ENCODE measurements around the gene CHRNA4.

CHRNA4 gene

GRCh38 chr20:63331741-63332400, 29.3 kb downstream of the CHRNA4 start:
- no peak for DNase-seq

GRCh38 chr20:63330940-63331339, 30.2 kb downstream of the CHRNA4 start:
- no peak for DNase-seq

- DNase-seq: no peak
Observed at GRCh38 chr20:63330084-63330760, 30.9 kb downstream of the CHRNA4 start.

GRCh38 chr20:63329331-63330083, 31.6 kb downstream of the CHRNA4 start:
- DNase-seq: no peak

- no peak for DNase-seq
Observed at GRCh38 chr20:63328718-63329275, 32.4 kb downstream of the CHRNA4 start.

GRCh38 chr20:63328026-63328700, 33.0 kb downstream of the CHRNA4 start:
- no peak for DNase-seq

GRCh38 chr20:63327231-63327745, 33.9 kb downstream of the CHRNA4 start:
- DNase-seq: no peak

GRCh38 chr20:63326314-63327230, 34.6 kb downstream of the CHRNA4 start:
- DNase-seq: no peak

GRCh38 chr20:63325554-63326313, 35.4 kb downstream of the CHRNA4 start:
- DNase-seq: no peak

- DNase-seq: no peak
Observed at GRCh38 chr20:63325021-63325471, 36.1 kb downstream of the CHRNA4 start.

- no peak for DNase-seq
Observed at GRCh38 chr20:63323357-63323981, 37.7 kb downstream of the CHRNA4 start.

GRCh38 chr20:63322933-63323273, 38.2 kb downstream of the CHRNA4 start:
- DNase-seq: no peak

- no peak for DNase-seq
Observed at GRCh38 chr20:63322146-63322932, 38.8 kb downstream of the CHRNA4 start.

- no peak for DNase-seq
Observed at GRCh38 chr20:63321148-63321831, 39.9 kb downstream of the CHRNA4 start.

GRCh38 chr20:63320616-63321147, 40.5 kb downstream of the CHRNA4 start:
- DNase-seq: no peak

- DNase-seq: no peak
Observed at GRCh38 chr20:63320041-63320511, 41.1 kb downstream of the CHRNA4 start.

GRCh38 chr20:63319164-63320040, 41.7 kb downstream of the CHRNA4 start:
- DNase-seq: no peak

Data from NCI-H1436 (cell line).